SK-N-MC (cell line): Measurements from ENCODE around the gene KIF25.

Experiments
- DNase-seq: peaks from one replicate; pipeline ENCODE4 v3.0.0-alpha.2; 2011; ENCODE audit warnings: low read depth, low spot score
- H3K27ac ChIP-seq: fragments of 200-600 bp; sonication (generic); 2 replicates; pipeline ENCODE4 v1.5.1; 2016; ENCODE audit warnings: mixed run types
- H3K36me3 ChIP-seq: fragments of 200-600 bp; sonication (generic); 2 replicates; pipeline ENCODE4 v1.6.1; 2017; ENCODE audit warnings: antibody characterized with exemption, low read length, mixed read lengths; ENCODE audit not compliant: insufficient read depth
- H3K4me3 ChIP-seq: fragments of 200-600 bp; sonication (generic); 2 replicates; pipeline ENCODE4 v1.5.1; 2016
- H3K9ac ChIP-seq: fragments of 200-600 bp; sonication (generic); 2 replicates; pipeline ENCODE4 v1.8.0; 2017; ENCODE audit warnings: mixed run types, mixed read lengths; ENCODE audit not compliant: insufficient read length
- H3K9me3 ChIP-seq: fragments of 200-600 bp; sonication (generic); 2 replicates; pipeline ENCODE4 v1.6.1; 2017; ENCODE audit warnings: low read depth, mild to moderate bottlenecking, antibody characterized with exemption, low read length, moderate library complexity, mixed read lengths
- EZH2 ChIP-seq: fragments of 200-600 bp; sonication (generic); IDR thresholded peaks from one replicate; pipeline ENCODE4 v1.6.1; 2017; ENCODE audit warnings: antibody characterized with exemption
- FOXP2 ChIP-seq: optimal IDR thresholded peaks from 2 replicates; pipeline ENCODE3; 2011; ENCODE audit warnings: mild to moderate bottlenecking, moderate library complexity; ENCODE audit not compliant: insufficient read depth; ENCODE audit errors: extremely low read length, control extremely low read depth
- POLR2AphosphoS5 ChIP-seq: IDR thresholded peaks from 2 replicates; pipeline ENCODE4 v1.6.1; 2012; ENCODE audit warnings: mild to moderate bottlenecking, low read depth, low read length, borderline replicate concordance

The KIF25 gene

GRCh38 chr6:168041928-168042327 is 44.5 kb downstream of the KIF25 start:
- Histone ChIP-seq H3K9ac (no peak overlapping the region), H3K27ac (no peak overlapping the region), H3K9me3 (peaks cover 16% of the 10 kb centered on the region; the same call in 1 of the 2 replicates), H3K36me3 (no peaks in the 10 kb centered on the region), H3K4me3 (no peak overlapping the region)
- no peak for TF ChIP-seq FOXP2
- no peak for TF ChIP-seq POLR2AphosphoS5
- TF ChIP-seq EZH2, result no peak
- DNase-seq, result no peak

GRCh38 chr6:168042426-168043192 is 45.1 kb downstream of the KIF25 start:
- no peak overlapping the region for H3K9ac ChIP-seq
- no peak overlapping the region for H3K27ac ChIP-seq
- TF ChIP-seq POLR2AphosphoS5, result no peak
- TF ChIP-seq EZH2, result no peak
- H3K4me3 ChIP-seq, result no peak overlapping the region
- H3K36me3 ChIP-seq, result no peaks in the 10 kb centered on the region
- no peak for DNase-seq
- H3K9me3 ChIP-seq, result peaks cover 16% of the 10 kb centered on the region; the same call in 1 of the 2 replicates

GRCh38 chr6:168043193-168043847 is 45.8 kb downstream of the KIF25 start:
- H3K9ac ChIP-seq, result no peak overlapping the region
- no peak overlapping the region for H3K4me3 ChIP-seq
- no peaks in the 10 kb centered on the region for H3K36me3 ChIP-seq
- H3K27ac ChIP-seq, result no peak overlapping the region
- H3K9me3 ChIP-seq, result peaks cover 10% of the 10 kb centered on the region; the same call in 1 of the 2 replicates
- TF ChIP-seq POLR2AphosphoS5 (no peak), EZH2 (no peak), FOXP2 (no peak)
- no peak for DNase-seq

GRCh38 chr6:168043848-168044415 is 46.5 kb downstream of the KIF25 start:
- H3K9me3 ChIP-seq, result peaks cover 10% of the 10 kb centered on the region; the same call in 1 of the 2 replicates
- H3K36me3 ChIP-seq, result no peaks in the 10 kb centered on the region
- H3K9ac ChIP-seq, result no peak overlapping the region
- H3K4me3 ChIP-seq, result no peak overlapping the region
- no peak for TF ChIP-seq FOXP2
- no peak for TF ChIP-seq POLR2AphosphoS5
- TF ChIP-seq EZH2, result no peak
- H3K27ac ChIP-seq, result no peak overlapping the region
- no peak for DNase-seq

- H3K9ac ChIP-seq, result no peak overlapping the region
- H3K9me3 ChIP-seq, result peaks cover 6% of the 10 kb centered on the region; the same call in 1 of the 2 replicates
- H3K27ac ChIP-seq, result no peak overlapping the region
- H3K36me3 ChIP-seq, result no peaks in the 10 kb centered on the region
- TF ChIP-seq POLR2AphosphoS5, result no peak
- TF ChIP-seq FOXP2, result no peak
- no peak for TF ChIP-seq EZH2
- H3K4me3 ChIP-seq, result no peak overlapping the region
- no peak for DNase-seq
These were observed 47.2 kb downstream of the KIF25 start for GRCh38 chr6:168044521-168045130.

- TF ChIP-seq POLR2AphosphoS5, result no peak
- no peak for TF ChIP-seq EZH2
- TF ChIP-seq FOXP2, result no peak
- no peak overlapping the region for H3K27ac ChIP-seq
- H3K4me3 ChIP-seq, result no peak overlapping the region
- H3K9me3 ChIP-seq, result peaks cover 3% of the 10 kb centered on the region; the same call in 1 of the 2 replicates
- no peak overlapping the region for H3K9ac ChIP-seq
- no peaks in the 10 kb centered on the region for H3K36me3 ChIP-seq
- no peak for DNase-seq
These were observed 47.7 kb downstream of the KIF25 start for GRCh38 chr6:168045141-168045691.

GRCh38 chr6:168045706-168046620 is 48.5 kb downstream of the KIF25 start:
- H3K4me3 ChIP-seq, result no peak overlapping the region
- no peaks in the 10 kb centered on the region for H3K36me3 ChIP-seq
- TF ChIP-seq FOXP2 (no peak), POLR2AphosphoS5 (no peak), EZH2 (no peak)
- H3K27ac ChIP-seq, result no peak overlapping the region
- no peak overlapping the region for H3K9ac ChIP-seq
- no peaks in the 10 kb centered on the region for H3K9me3 ChIP-seq
- DNase-seq, result no peak

- Histone ChIP-seq H3K9me3 (no peaks in the 10 kb centered on the region), H3K36me3 (no peaks in the 10 kb centered on the region), H3K4me3 (no peak overlapping the region), H3K9ac (no peak overlapping the region), H3K27ac (no peak overlapping the region)
- DNase-seq, result no peak
- no peak for TF ChIP-seq FOXP2
- no peak for TF ChIP-seq POLR2AphosphoS5
- no peak for TF ChIP-seq EZH2
These were observed 49.2 kb downstream of the KIF25 start for GRCh38 chr6:168046696-168047095.
